Activated CD8-positive, alpha-beta memory T cell treated with anti-CD3 and anti-CD28 coated beads, Interleukin-2, amount 50 U/mL, for 24 hours (primary cell): ENCODE results near the gene RAB3C.

ENCODE experiments used
- DNase-seq: peaks from one replicate; pipeline ENCODE4 v3.0.0-alpha.2; 2020; ENCODE audit errors: extremely low read depth

The RAB3C gene

GRCh38 chr5:58773744-58774441 is 191.0 kb downstream of the RAB3C start:
- DNase-seq: no peak

DNA sequence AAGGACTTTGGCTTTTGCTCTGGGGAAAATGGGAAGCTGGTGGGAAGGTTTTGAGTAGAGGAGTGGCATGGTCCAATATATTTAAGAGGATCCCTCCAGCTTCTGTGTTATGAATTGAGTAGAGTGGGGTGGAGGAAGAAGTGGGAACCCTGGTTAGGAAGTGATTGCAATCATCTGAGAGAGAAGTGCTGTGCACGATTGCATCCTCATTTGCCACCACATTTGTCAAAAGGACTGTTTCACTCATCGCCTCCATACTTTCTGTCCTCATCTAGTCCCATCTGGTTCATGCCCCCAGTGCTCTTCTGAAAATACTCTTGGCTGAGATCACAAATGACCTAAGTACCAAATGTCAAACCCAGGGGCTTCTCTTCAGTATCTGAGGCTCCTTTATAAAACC is 192.1 kb downstream of the RAB3C start:
- no peak for DNase-seq

DNA sequence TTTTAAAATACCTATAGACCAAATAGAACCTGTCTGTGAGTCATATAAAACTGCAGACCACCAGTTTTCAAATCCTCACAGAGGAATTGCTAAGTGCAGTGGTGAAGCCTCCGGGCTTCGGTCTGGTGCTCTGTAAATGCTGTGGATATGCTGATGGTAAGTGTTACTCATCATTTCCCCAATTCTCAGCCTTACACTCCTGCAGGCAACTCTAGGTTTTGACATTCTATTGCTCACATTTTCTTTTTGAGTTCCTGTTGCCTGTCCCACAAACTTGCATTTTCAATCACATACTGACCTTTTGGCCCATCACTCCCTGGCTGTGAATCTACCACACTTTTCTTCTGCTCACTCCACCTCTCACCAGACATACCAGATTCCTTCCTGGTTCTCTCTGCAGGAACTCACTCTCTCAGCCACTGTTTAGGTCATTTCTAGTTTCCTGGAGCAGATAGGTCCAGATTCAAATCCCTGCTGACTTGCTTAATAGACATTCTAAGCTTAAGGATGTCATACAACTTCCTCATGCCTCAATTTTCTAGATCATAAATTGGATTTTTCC is 192.9 kb downstream of the RAB3C start:
- DNase-seq: no peak

DNA sequence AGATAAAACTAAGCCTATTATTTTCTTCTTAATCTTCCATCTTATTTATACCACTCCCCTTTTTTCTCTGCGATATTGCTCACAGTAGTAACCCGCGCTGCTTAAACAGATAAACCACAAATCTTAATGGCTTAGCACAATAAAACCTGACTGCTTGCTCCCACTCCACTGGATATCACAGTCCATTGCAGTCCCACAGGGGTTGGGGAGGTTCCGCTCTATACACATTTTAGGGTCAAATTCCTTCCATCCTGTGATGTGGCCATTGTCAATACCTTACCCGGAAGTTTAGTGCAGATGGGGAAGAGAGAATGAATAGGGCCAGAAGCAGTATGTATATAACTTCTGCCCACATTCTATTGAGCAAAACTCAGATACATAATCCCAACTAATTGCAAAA is 193.7 kb downstream of the RAB3C start:
- DNase-seq: no peak

GRCh38 chr5:58778888-58779287 is 196.0 kb downstream of the RAB3C start:
- DNase-seq: no peak

GRCh38 chr5:58786035-58786434 is 203.2 kb downstream of the RAB3C start:
- DNase-seq: no peak

- DNase-seq: no peak
Observed at GRCh38 chr5:58786711-58787303, 203.9 kb downstream of the RAB3C start.

GRCh38 chr5:58787987-58788386 is 205.1 kb downstream of the RAB3C start:
- no peak for DNase-seq

DNA sequence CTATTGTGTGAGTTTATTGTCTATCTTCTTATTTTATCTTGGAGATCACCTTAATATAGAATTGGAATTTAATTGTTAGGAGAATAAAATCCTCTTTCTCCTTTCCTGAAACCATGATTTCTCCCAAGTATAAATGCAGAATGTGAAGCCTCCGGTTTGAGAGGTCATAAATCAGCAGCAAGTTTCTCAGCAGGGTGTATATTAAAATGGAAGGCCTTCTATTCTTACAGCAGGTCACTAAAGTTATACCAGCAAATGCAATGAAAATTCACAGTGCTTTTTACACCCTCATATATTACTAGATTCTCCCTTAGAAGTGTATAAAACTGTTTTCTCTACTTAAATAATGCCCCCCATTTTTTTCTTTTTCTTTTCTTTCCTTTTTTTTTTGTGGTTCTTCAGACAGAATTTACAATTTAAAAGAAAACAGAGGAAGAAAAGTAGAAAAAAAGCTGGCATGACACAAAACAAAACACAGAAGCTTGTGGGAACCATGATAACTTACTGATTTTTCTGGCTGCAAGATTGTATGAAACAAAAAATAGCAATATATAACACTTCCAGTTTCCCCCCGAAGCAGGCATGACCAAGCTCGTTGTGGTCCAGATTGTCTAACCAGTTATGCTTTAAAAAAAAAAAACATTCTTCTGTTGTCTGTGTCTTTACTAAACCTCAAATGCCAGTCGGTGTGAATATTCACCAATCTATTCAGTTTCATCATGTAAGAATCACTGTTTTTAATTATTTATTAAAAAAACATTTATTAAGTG is 211.2 kb downstream of the RAB3C start:
- DNase-seq: no peak

DNA sequence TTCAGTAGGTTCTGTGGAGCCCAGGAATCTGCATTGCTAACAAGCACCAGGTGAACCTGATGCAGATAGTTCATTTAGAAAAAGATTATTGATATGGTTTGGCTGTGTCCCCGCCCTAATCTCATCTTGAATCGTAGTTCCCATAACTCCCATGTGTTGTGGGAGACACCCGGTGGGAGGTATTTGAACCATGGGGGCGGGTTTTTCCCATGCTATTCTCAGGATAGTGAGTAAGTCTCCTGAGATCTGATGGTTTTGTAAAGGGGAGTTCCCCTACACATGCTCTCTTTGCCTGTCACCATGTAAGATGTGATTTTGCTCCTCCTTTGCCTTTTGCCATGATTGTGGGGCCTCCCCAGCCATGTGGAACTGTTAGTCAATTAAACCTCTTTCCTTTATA is 212.0 kb downstream of the RAB3C start:
- DNase-seq: no peak

DNA sequence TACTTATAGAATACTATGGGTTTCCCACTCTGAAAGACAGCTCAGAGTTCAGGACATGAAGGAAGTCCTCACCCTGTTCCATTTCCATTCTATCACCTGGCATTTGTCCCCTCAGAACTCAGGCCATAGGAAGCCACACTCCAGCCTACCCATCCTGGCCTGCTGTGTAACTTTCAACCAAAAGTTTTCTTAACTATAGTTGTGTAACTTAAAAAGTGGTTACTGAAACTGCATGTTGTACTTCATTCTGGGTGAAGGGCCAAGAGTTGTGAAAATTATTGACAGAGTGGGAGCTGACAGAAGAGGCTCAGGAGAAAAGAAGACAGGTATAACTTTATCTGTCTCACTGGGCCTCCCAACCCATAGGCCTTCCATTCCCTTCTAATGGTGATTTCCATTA is 212.5 kb downstream of the RAB3C start:
- no peak for DNase-seq

- DNase-seq: no peak
Observed at GRCh38 chr5:58797021-58797420, 214.1 kb downstream of the RAB3C start.

- DNase-seq: no peak
Observed at GRCh38 chr5:58800356-58800755, 217.5 kb downstream of the RAB3C start.

- DNase-seq: no peak
Observed at GRCh38 chr5:58800861-58801540, 218.1 kb downstream of the RAB3C start.

- DNase-seq: no peak
Observed at GRCh38 chr5:58803056-58803455, 220.2 kb downstream of the RAB3C start.

- no peak for DNase-seq
Observed at GRCh38 chr5:58804291-58804690, 221.4 kb downstream of the RAB3C start.

DNA sequence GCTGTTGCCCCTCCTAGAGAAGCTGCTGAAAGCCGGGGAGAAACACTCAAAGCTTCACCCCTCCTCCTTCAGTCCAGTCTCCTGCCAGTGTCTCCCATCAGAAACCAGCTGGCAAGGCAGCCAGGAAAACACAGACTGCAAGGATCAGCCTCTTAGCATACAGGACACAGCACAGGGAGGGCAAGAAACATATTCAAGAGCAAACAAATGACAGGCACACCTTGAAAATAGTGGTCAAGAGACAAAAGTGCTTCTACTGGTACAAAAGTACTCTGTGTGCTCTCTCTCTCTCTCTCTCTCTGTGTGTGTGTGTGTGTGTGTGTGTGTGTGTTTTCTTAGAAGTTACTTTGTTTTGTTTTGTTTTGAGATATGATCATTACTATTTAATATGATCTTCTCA is 227.2 kb downstream of the RAB3C start:
- DNase-seq: no peak

GRCh38 chr5:58813855-58814254 is 231.0 kb downstream of the RAB3C start:
- no peak for DNase-seq

DNA sequence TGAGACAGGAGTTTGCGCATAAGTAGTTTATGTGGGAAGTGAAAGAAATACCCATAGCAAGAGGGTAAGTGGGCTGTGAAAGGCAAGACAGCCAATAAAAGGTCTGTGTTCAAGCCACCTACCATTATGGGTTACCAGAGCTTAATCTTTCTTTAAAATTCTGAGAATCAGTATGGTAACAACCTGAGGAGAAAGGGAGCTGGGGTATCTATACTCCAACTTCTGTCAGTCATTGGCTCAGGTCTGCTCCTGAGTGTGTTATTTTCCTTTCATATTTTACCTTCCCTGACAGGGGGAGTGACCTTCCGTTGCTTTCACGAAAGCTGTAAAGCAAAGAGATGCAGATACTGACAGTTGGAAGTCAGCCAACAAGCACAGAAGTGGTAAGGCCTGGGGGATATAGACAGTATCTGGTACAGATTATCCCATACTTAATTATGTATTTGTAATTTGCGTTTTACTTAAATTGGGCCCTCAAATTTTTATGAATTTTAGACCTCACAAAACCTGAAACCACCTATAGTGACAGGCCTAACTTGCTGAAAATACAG is 233.4 kb downstream of the RAB3C start:
- no peak for DNase-seq

DNA sequence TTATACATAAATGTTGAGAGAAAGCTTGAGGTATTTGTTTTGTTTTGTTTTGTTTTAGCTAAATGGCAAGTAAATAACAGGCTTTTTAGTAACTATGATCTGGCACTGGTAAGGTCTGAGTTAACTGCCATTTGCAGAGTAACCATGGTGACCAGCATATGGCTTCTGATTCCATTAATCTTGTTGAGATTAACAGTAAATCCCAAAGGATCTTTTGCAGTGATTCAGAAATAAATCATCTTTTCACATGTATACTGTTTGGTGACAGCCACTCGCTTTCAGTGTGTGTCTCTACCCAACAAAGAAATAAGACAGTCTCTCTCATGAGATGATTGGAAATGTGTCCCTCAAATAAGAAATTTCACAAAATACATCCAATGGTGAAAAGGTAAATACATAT is 235.6 kb downstream of the RAB3C start:
- no peak for DNase-seq

DNA sequence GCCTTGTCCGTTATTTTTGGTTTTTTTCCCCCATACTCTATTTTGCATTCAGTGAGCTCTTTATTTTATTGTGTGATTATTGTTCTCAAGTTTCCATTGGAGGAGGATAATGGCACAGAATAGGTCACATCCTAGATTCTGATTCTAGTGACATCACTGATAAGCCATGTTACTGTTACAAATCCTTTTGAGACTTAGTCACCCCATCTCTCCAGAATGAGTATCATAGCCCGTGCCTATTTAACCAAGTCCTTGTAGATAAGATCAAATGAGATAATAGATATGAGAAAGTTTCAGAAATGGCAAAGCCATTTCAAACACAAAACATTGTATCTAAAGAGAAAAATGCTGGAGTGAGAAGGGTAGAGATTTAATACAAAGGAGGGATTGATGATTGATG is 242.6 kb downstream of the RAB3C start:
- DNase-seq: no peak

DNA sequence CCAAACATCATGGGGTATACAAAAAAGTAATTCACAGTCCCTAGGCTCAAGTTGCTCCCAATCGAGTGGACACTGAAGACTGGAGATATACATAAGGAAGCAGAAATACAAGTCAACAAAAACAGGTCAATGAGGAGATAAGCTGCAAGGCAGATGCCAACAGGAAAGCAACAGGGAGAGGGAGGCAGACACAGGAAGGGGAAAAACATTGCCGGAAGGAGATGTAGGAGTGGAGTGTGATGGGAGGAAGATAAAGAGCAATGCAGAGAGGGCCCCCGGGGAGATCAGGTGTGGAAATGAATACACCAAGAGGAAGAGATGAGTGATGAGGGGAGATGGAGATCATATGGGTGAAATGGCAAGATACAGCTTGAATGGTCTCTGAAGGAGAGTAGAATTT is 243.0 kb downstream of the RAB3C start:
- DNase-seq: no peak
